ENCODE results near the gene MPND.

Gene MPND

GRCh38 chr19:4368128-4368820, 24.9 kb downstream of the MPND start:
- DNase-seq: no peak

GRCh38 chr19:4369109-4369887, 25.9 kb downstream of the MPND start:
- DNase-seq: no peak

- DNase-seq: no peak
Observed at GRCh38 chr19:4369888-4370260, 26.5 kb downstream of the MPND start.

GRCh38 chr19:4370418-4371041, 27.2 kb downstream of the MPND start:
- no peak for DNase-seq

GRCh38 chr19:4371247-4372164, 28.1 kb downstream of the MPND start:
- no peak for DNase-seq

- no peak for DNase-seq
Observed at GRCh38 chr19:4372165-4373012, 29.0 kb downstream of the MPND start.

GRCh38 chr19:4373013-4373367, 29.6 kb downstream of the MPND start:
- no peak for DNase-seq

GRCh38 chr19:4373601-4374497, 30.5 kb downstream of the MPND start:
- DNase-seq: no peak

GRCh38 chr19:4374498-4375163, 31.3 kb downstream of the MPND start:
- DNase-seq: no peak

- no peak for DNase-seq
Observed at GRCh38 chr19:4375164-4376027, 32.0 kb downstream of the MPND start.

- no peak for DNase-seq
Observed at GRCh38 chr19:4376028-4376670, 32.8 kb downstream of the MPND start.

- DNase-seq: no peak
Observed at GRCh38 chr19:4376671-4376990, 33.3 kb downstream of the MPND start.

- no peak for DNase-seq
Observed at GRCh38 chr19:4376991-4377781, 33.8 kb downstream of the MPND start.

GRCh38 chr19:4378886-4379285, 35.5 kb downstream of the MPND start:
- DNase-seq: no peak

GRCh38 chr19:4379383-4380253, 36.3 kb downstream of the MPND start:
- DNase-seq: no peak

GRCh38 chr19:4380254-4380727, 36.9 kb downstream of the MPND start:
- no peak for DNase-seq

Measured in NCI-H2107 (cell line).